Amniotic stem cell (primary cell): ENCODE data around the gene ENG.
"Not testable (repeated sequence)": the region's sequence is repeated elsewhere in the genome, so short reads cannot be mapped to it uniquely, and the experiment has no call there.

ENCODE experiments used
- DNase-seq: peaks from one replicate; lab custom pipeline; 2025; lab: John Stamatoyannopoulos, UW

Gene ENG

DNA sequence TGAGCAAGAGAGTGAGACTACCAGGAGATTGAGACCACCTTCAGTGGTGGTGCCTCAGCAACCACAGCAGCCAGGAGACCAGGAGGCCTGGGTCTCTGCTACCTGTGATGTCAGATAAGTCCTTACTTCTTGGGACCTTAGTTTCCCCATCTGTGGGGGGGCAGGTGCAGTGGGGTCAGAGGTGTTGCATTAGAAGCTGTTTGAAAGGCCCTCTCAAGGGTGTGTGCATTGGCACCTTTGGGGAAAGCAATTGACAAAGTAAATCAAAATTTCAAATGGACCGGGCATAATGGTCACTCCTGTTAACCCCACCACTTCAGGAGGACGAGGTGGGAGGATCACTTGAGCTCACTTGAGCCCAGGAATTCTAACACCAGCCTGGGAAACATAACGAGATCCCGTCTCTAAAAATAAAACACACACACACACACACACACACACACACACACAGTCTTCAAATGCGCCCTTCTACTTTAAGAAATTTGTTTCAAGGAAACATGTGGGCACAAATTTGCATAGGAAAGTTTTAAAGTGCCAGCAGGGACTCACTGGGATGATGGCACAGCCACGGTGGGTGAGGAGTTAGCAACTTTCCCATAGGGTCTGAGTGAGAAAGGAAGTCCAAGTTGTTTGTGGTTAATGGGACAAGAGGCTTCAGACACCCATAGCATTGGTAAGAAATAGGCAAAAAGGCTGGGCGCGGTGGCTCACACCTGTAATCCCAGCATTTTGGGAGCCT, 24.4 kb upstream of the ENG start:
- DNase-seq, result no peak

DNA sequence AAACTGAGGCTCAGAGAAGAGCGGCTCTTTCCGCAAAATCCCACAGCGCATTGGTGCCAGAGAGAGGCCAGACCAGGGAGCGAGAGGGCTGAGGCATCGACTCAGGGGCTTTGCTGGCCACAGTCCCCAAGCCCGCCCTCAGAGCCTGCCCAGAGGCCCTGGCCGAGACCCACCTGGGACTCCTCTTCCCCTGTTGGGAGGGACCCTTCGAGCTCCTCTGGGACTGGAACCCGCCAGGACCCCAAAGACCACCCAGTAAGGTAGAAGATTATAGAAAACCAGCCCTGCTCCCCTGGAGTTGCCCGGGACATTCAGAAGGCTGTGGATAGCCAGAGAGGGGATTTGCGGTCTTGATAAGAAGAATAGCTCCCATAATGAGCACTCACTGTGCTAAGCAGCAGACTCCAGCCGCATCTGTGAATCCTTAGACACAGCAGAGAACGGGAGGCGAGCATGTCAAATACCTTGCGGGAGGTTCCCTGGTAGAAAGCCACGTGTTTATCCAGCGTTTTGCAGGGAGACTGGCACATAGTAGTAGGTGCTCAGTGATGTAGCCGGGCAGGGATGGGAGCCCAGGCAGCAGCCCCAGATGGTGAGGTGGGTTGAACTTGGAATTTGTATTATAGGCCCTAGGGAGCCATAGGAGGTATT, 23.7 kb upstream of the ENG start:
- DNase-seq, result no peak

DNA sequence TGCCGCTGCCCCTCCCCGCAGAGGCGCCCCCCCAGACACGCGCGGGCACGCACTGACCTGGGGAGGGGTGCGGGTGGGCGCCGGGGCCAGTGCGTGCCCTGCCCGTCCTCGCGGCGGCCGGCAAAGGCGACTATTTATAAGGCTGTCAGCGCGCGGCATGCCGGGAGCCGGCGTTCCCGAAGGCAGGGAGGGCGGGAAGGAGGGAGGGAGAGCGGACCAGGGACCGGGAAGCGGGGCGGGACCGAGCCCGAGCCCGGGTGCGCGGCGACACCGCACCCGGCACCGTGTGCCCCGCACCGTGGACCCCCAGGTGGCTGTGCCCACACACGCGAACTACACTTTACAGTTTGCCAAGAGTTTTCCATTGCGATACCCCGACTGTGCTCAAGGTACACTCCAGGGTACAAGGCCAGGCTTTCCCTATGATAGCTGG, 23.1 kb upstream of the ENG start, which contains the start of gene AK1:
Gene AK1 (minus strand): TSS at position 110 of the 433 bp plus-strand sequence. CDS start 3,058 bp downstream, outside the sequence.
- peak; percentile 39 for DNase-seq

DNA sequence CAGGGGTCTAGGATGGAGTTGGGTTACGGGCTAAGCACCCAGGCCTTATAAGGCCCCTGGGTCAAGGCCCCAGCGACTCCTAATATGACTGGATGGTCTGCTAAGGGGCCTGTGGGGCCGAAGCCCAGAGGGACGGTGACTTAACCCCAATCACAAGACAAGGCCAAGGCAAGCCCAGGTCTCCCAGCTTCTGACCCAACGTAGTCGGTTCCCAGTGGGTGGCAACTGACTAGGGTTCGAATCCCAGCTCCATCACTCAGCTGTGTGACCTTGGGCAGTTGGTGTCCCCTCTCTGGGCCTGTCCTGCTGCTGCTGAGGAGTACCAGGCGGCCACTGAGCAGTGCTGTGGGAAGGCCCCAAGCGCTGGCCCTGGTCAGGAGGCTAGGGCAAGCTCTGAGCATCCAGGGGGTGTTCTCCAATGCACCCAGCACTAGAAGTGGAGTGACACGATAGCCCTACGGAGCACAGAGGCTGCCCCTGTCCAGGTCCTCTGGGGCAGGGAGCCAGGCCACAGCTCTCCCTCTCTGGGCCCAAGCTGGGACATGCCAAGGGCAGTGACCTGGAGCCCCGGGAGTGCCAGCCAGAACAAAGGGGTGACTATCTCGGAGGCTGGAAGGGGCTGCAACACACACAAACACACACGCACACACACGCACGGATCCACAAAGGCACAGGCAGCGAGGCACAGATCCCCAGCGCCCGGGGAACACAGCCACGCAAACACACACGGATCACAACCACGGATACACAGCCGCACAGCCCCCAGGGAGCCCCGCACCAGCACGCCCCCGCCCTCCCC, 22.5 kb upstream of the ENG start:
- no peak for DNase-seq

DNA sequence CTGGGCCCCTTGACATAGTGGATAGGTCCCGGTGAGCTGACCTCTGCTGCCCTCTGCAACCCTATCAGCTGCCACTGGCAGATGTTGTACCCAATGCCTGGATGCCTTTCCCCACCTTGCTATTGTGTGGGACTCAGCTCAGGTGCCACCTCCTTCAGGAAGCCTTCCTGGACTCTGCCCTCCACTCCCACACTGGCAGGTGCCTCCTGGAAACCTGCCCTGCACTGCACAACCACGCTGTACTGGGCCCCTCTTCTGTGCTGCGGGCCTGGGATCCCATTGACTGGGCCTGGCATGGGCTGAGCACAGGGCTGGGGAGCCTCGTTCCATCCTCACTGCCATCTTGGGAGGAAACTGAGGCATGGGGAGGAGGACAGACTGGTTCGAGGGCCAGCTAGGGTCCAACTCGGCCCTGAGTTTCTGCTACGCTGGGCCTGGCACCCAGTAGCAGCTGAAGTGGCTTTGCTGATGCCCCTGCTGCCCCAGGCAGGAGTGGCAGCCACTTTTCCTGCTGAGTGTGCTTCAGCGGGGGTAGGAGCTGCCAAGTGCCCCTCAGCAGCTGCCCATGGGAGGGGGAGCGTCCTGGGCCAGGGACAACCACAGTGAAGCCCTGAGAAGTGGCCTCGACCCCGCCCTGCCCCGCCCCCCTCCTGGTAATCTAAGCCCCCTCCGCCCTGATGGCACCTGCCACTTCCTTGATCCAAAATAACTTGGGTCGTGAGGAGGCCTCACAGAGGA, 21.7 kb upstream of the ENG start:
- DNase-seq, result no peak

DNA sequence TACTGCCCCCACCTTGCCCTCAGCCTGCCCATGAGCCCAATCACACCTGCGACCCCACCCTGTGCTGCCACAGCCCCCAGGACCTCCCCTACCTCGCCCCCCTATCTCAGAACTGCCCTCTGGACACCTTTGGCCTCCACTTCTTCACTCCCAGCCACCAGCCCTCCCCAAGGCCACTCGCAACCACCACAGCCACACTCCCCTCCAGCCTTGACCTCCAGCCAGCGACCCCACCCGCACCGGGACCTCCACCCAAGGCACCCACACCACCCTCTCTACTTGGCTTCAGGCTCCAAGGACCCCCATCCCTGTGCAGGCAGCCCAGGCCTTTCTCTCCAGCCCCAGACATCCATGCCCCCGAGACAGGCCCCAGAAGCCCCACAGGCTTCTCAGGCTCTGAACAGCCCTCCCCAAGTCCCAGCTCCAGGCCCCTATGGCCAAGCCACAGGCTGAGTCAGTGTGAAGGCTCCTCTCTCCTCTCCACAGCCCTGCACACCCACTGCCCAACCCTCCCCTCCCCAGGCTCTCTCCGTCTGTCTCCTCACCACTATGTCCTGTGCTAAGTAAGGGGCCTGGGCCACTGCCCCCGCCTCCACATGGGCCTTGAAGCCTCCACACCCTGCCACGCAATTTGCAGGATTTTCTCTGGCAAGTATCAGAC, 21.0 kb upstream of the ENG start:
- no peak for DNase-seq

DNA sequence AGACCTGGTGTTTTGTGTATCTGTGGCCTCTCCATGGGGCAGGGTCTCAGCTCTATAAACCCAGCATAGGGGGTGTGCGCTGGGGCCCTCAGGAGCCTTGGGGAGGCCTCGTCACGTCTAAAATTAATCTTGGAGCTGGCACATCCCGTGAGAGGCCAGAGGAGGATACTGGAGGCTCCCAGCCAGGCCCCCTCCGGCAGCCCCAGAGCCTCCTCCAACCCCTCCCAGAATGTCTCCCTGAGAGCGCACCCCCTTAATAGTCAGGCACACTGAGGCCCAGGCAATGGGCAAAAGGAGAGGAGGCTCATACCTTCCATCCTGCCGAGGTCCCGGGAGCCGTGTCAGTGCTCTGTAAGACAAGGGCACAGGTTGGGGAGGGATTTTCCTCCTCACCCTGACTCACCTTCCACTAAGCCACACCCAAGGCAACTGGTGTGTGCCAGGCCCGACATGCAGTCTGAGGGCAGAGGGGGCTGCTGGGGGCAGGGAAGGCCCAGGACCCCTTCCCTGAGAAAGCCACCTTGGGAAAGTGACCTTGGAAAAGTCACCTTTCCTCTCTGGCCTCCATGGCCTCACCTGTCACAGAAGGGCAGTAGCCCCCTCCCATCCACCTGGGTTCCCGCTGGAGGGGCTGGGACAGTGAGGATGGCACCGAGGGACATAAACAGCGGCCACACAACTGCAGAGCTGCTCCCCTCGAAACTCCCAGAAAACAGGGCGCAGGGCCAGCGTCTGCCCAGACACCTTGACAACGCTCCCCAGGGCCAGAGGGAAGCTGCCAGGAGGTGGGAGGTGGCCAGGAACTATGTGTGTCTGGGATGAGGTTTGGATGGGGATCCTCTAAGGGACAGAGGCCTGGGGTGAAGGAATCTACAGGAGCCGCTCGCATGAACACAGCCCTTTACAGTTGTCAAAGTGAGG, 20.1 kb upstream of the ENG start:
- DNase-seq, result no peak

DNA sequence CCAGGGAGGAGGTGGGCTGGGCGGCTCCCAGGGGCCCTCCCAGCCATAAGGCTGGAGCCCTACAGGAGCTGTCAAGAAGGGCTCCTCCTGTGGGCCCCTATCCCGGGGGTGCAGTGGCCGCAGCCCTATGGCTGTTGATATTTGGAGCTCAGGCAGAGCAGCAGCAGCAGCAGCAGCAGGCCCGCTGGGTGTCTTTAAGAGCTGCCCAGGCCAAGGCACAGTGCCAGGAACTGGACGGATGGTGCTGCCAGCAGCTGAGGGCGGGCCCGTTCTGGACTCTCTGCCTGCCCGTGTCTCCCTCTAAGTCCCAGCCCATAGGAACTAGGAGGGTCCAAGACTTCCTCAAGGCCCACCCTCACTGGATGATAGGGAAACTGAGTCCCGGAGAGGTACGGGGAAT, 19.4 kb upstream of the ENG start:
- no peak for DNase-seq

DNA sequence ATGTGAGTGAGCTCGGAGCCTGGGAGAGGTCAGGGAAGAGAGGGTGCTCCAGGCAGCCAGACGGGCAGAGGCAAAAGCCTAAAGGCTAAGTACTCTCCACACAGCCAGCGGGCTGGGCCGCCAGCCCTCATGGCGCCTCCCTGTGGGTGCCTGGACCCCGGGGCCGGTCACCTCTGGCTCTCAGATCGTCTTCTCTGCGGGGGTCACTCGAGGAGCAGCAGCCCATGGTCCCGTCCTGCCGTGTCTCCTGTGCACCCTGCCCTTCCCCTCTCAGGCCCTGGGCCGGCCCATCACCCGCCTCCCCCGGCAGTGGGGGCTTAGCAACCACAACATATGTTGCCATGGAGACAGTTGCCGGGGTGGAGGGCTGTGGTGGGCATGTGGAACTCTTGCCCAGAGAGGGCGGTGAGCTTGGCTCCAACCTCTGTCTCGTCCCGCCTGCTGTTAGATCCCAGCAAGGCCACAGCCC, 18.8 kb upstream of the ENG start:
- DNase-seq, result no peak

DNA sequence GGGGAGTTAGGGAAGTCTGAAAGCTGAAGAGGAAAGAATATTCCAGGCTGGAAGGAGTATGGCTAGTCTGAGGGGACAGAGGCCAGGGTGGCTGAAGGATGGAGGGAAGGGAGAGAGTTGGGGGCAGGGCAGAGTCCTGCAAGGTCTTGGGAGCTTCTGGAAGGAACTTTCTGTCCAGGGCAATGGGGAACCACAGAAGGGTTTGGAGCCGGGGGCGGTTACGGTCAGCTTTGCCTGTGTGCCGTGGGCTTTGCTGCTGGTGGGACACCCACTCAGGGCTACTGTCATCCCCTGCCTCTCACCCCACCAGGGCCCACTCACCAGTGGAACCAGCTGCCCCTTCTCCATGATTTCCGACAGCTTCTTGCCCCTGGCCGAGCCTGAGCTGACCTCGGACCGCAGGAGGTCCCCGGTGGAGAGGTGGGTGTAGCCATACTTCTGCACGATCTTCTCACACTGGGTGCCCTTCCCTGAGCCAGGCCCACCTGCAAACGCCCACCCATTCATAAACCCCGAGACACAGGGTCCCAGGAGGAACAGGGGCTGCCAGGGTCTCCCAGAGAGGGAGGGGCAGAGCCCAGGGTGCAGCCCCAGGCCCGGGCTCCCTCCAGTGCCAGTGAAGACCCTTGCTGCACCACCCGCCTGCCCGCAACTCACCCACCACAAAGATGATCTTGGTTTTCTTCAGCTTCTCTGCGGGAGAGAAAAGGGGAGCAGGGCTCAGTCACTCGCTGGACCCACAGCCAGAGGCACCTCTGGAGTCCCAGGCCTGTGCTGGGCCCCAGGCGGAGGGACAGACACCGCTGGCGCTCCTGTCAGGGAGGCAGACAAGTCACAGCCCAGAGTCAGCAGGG, 18.1 kb upstream of the ENG start:
- no peak for DNase-seq

DNA sequence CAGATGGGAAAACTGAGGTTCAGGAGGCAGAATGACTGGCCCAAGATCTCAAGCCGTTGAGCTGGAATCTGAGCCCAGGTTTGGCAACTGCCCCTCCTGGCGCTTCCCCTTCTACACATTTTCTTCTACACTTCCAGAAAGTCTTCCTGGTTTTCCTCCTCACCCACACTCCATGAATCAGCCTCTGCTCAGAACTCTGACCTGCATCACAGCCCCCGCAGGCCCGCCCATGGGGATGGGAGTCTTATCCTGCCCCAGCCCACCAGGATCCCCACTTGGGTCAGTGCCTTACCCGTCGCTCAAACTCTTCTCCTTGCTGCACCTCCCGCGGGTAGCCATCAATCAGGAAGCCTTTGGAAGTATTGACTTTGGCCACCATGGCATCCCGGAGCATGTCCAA, 17.1 kb upstream of the ENG start:
- DNase-seq, result no peak

DNA sequence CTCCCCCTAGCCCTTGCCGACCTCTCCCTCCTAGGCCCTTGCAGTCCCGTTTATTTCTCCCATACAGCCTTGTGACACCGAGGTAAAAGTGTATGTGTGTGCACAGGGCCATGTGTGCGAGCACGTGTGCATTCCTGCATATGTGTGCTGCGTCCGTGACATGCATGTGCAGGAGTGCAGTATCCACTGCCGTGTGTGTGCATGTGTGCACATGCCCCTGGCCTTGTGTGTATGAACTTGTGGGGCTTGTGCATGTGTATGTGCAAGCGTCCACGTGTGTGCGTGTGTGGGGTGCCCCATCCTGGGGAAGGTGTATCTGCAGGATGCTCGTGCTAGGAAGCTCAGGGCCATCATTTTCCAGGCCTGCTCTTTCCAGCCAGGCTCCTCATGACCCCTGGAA, 16.4 kb upstream of the ENG start:
- no peak for DNase-seq

DNA sequence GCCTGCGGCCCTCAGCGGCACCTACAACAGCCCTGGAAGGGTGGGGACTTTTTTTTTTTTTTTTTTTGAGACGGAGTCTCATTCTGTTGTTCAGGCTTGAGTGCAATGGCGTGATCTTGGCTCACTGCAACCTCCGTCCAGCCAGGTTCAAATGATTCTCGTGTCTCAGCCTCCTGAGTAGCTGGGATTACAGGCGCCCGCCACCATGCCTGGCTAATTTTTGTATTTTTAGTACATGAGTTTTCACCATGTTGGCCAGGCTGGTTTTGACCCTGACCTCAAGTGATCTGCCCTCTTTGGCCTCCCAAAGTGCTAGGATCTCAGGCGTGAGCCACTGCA, 15.7 kb upstream of the ENG start:
- DNase-seq, result not testable (repeated sequence)

DNA sequence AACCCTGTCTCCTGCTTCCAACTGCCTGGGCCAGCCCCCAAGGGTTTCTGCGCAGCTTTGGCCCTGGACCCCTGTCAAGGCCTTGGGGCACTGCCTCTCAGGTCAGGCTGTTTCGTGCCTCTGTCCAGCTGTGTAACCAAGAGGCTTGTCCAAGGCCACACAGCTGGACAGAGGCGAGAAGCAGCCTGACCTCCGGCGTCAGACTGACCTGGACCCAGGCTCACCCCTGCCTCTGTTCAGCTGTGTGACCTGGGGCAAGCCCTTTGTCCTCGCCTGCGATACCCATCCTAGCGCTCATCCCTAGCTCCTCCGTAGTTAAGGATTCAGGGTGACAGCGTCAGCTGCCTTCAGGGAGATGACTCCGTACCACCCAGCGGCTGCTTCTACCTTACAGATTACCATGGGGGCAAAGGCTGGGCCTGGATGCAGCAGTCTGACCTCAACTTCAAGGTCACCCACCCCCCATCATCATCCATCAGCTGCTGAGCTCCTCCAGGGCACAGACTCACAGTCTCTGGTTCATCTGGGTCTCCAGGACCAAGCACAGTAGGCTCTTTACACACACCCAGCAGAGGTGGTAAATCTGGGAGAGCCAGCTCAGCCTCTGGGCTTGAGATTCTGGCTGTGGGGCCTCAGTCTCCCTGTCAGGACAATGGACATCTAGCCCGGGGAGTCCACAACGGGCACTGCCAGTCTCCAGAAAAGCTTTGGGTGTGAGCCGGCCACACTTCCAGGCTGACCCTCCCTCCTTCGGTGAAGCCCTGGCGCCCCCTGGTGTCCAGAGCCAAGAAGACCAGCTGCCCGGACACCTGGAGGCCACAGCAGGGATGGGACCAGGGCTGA, 15.1 kb upstream of the ENG start:
- DNase-seq, result peak; percentile 55

DNA sequence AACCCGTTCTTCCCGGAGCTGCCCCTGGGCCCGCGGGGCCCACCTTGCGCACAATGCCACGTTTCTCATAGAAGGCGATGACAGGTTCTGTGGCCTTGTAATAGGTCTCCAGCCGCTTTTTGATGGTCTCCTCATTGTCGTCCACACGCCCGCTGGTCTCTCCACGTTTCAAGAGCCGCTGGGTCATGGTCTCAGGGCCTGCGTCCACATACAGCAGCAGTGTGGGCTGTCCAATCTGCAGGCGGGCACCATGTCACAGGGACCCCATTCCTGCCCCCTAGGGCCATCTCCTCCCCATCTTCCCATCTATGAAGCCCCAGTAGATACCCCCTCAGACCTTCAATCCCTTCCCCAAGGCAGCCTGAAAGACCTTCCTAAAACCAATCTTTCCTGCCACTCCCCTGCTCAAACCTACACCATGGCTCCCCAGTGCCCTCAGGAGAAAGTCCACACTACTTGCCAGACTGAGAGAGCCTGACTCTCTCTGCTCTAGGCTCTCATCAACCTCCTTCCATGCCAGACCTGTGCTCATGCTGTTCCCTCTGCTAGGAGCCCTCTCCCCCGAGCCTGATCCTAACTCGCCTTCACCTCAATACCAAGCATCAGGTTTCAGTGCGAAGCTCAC, 13.9 kb upstream of the ENG start:
- DNase-seq, result no peak

DNA sequence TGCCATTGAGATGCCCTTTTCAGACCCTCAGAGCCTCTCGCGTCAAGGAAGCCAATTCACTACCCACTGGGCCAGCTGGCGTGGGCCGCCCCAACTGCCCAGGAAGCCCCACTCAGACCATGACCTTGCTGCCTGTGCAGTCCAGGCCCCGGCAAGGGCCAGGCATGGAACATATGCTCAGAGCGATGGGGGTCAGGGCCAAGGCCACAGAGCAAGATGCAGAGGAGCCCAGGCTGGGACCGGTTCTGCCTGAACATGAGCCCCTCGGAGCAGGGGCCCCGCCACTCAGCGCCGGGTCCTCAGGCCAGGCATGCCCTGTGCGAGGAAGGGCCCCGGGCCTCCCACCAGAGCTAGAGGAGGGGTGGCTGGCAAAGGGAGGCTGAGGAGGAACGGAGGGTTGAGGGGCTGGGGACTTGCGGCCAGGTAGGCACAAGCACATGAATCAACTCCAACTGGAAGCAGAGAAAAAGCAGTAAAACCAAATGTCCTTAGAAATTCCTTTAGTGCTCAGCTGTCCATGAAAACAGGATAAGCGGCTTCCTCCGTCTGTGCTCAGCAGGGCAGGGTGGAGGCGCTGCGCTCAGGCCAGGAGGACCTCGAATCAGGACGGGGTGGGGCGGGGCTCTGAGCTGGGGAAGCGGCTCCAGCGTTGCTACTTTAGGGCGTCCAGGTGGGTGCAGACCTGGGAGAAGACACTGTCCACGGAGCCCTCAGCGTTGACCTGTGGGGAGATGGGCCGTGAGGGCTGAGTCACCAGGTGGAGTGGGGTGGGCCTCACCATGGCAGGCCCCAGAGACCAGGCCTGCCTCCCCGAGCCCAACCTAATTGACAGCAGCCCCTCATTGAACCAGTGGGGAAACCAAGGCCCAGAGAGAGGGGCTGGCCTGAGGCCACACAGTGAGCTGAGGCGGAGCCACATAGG, 13.2 kb upstream of the ENG start:
- DNase-seq, result no peak

DNA sequence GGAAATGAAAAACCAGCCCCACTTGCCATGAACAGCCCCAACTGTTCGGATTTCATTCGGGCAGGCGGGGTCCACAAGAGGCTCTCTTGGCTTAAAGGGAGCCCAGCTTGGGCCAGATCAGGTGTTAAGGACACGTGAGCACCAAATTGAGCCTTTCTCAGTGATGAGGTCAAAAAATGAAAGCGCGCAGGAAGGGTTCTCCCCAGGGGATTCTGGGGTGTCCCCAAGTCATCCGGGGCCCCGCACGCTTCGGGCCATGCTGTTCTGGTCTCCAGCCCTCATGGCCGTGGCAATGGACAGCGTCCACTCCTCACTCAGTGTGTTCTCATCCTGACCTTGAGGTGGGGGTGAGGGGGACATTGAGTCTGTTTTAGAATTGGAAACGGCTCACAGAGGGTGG, 12.1 kb upstream of the ENG start:
- no peak for DNase-seq
